PC-3 (cell line): ENCODE measurements around the gene NDUFA11.
"Not testable (repeated sequence)": the region's sequence is repeated elsewhere in the genome, so short reads cannot be mapped to it uniquely, and the experiment has no call there.

Experiments
- EZH2 ChIP-seq: fragments of 300-600 bp; sonication (generic); IDR thresholded peaks from one replicate; pipeline ENCODE4 v1.6.1; 2017; ENCODE audit warnings: antibody characterized with exemption, mild to moderate bottlenecking, low read length; ENCODE audit not compliant: unreplicated experiment
- EZH2phosphoT487 ChIP-seq: fragments of 300-600 bp; sonication (generic); IDR thresholded peaks from 2 replicates; pipeline ENCODE4 v1.6.1; 2018; ENCODE audit warnings: mild to moderate bottlenecking, antibody characterized with exemption, low read length, borderline replicate concordance
- TF ChIP-seq, protein P1 (sequence below): fragments of 300-600 bp; sonication (generic); conservative IDR thresholded peaks from 2 replicates; pipeline ENCODE4 v1.5.1; 2017; ENCODE audit warnings: antibody characterized with exemption, low read depth, mild to moderate bottlenecking, low read length

DNA sequence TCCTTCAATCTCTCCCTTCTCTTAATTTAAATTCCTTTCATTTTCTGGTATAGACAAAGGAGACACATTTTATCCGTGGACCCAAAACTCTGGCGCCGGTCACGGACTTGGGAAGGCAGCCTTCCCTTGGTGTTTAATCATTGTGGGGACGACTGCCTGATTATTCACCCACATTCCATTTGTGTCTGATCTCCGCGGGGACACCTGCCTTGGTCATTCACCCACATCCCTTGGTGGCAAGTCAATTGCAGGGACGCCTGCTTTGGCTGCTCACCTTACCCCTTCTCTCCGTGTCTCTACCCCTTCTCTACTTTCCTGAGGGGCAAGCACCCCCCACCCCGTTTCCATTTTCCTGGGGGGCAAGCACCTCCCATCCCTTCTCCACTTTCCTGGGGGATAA lies 55.7 kb downstream of the NDUFA11 start:
- TF ChIP-seq, protein P1, sequence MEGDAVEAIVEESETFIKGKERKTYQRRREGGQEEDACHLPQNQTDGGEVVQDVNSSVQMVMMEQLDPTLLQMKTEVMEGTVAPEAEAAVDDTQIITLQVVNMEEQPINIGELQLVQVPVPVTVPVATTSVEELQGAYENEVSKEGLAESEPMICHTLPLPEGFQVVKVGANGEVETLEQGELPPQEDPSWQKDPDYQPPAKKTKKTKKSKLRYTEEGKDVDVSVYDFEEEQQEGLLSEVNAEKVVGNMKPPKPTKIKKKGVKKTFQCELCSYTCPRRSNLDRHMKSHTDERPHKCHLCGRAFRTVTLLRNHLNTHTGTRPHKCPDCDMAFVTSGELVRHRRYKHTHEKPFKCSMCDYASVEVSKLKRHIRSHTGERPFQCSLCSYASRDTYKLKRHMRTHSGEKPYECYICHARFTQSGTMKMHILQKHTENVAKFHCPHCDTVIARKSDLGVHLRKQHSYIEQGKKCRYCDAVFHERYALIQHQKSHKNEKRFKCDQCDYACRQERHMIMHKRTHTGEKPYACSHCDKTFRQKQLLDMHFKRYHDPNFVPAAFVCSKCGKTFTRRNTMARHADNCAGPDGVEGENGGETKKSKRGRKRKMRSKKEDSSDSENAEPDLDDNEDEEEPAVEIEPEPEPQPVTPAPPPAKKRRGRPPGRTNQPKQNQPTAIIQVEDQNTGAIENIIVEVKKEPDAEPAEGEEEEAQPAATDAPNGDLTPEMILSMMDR, result not testable (repeated sequence)
- not testable (repeated sequence) for TF ChIP-seq EZH2phosphoT487, EZH2
